K562 (cell line): ENCODE measurements around the gene SLAIN2. TPM values are rescaled to one million over a fixed set of nuclear protein-coding genes. Genes with fewer than 3 reads are reported as not detected.

Experiments
- ATAC-seq: fragments of 200-7000 bp; cut with Tn5 transposase; 3 replicates; pipeline ENCODE4 v1.9.1; 2020; ENCODE audit warnings: moderate library complexity
- BruUV-seq: library from RNA; stranded (reverse); fragments of 400-500 nt; replicated peaks from 2 replicates; lab custom pipeline; 2021; lab: Mats Ljungman, UMichigan
- CTCF ChIA-PET: fragments of 300-600 bp; formaldehyde crosslinking; extraction: SDS; loops from one replicate; lab custom pipeline; 2021; ENCODE audit warnings: low intra/inter-chr PET ratio; lab: Yijun Ruan, JAX
- POLR2A ChIA-PET: fragments of 300-600, 350-650 bp; sonication (Branson Sonifier 250); formaldehyde crosslinking; extraction: SDS; loops from one replicate; lab custom pipeline; 2021; ENCODE audit warnings: antibody characterized with exemption, inconsistent platforms; lab: Yijun Ruan, JAX
- DNase-seq, 4 experiments: peaks; one replicate each; pipeline versions ENCODE4 v3.0.0 to v3.0.0-alpha.2; 2011 to 2018; ENCODE audit warnings: low spot score in 3 of 4, mixed read lengths in 3 of 4; ENCODE audit errors: extremely low read depth in 1 of 4
- FAIRE-seq: peaks from 2 replicates; lab custom pipeline; 2011; peaks lifted over from hg19 to GRCh38; lab: Jason Lieb, UNC
- H2AFZ ChIP-seq: 2 replicates; pipeline ENCODE4 v1.6.0; 2011; ENCODE audit warnings: low read depth, low read length, control low read depth, inconsistent platforms
- H3K27ac ChIP-seq: fragments of 200-600 bp; 3 replicates; pipeline ENCODE4 v1.8.0; 2011; ENCODE audit warnings: low read depth, mild to moderate bottlenecking, control low read depth, inconsistent platforms, low read length, moderate library complexity, mixed read lengths; ENCODE audit errors: extremely low read depth
- H3K27me3 ChIP-seq, 2 experiments: fragments of 300-600 bp in 1 of 2; 2 replicates in 1 of 2; 3 replicates in 1 of 2; pipeline versions ENCODE4 v1.6.0 to v1.8.0; 2011; ENCODE audit warnings: inconsistent platforms in 2 of 2, low read length in 2 of 2, mild to moderate bottlenecking in 1 of 2, mixed read lengths in 1 of 2, moderate library complexity in 1 of 2; ENCODE audit not compliant: control insufficient read depth in 2 of 2, insufficient read depth in 2 of 2
- H3K36me3 ChIP-seq: fragments of 300-600 bp; 3 replicates; pipeline ENCODE4 v1.8.0; 2011; ENCODE audit warnings: mild to moderate bottlenecking, low read length, inconsistent platforms; ENCODE audit not compliant: control insufficient read depth, insufficient read depth
- H3K4me1 ChIP-seq, 2 experiments: fragments of 200-600 bp in 1 of 2; replicated peaks in 1 of 2; 2 replicates in 1 of 2; 3 replicates in 1 of 2; pipeline versions ENCODE4 v1.5.1 to v1.8.0; 2011; ENCODE audit warnings: inconsistent platforms in 2 of 2, low read length in 2 of 2, mild to moderate bottlenecking in 1 of 2, mixed read lengths in 1 of 2, moderate library complexity in 1 of 2; ENCODE audit not compliant: control insufficient read depth in 2 of 2, insufficient read depth in 2 of 2
- H3K4me2 ChIP-seq: 2 replicates; pipeline ENCODE4 v1.6.1; 2011; ENCODE audit warnings: low read length, control low read depth, inconsistent platforms, mixed read lengths; ENCODE audit not compliant: insufficient read depth
- H3K4me3 ChIP-seq: fragments of 200-600 bp; sonication (generic), shearing (Covaris generic); 2 replicates; pipeline ENCODE4 v1.5.1; 2016; ENCODE audit warnings: control low read depth, inconsistent platforms
- H3K79me2 ChIP-seq: fragments of 200-600 bp; 3 replicates; pipeline ENCODE4 v1.8.0; 2011; ENCODE audit warnings: low read length, inconsistent platforms; ENCODE audit not compliant: control insufficient read depth, insufficient read depth
- H3K9ac ChIP-seq, 2 experiments: 2 replicates each; pipeline versions ENCODE4 v1.6.0 to v1.6.1; 2011; ENCODE audit warnings: low read depth in 2 of 2, low read length in 2 of 2, control low read depth in 1 of 2, inconsistent platforms in 1 of 2, mild to moderate bottlenecking in 1 of 2, mixed read lengths in 1 of 2; ENCODE audit not compliant: insufficient read depth in 1 of 2
- H3K9me1 ChIP-seq: one replicate; pipeline ENCODE4 v1.6.0; 2011; ENCODE audit warnings: inconsistent platforms, mild to moderate bottlenecking, low read length, moderate library complexity; ENCODE audit not compliant: control insufficient read depth, insufficient read depth
- H3K9me3 ChIP-seq: replicated peaks from 2 replicates; pipeline ENCODE4 v1.5.1; 2011; ENCODE audit warnings: low read depth, low read length, inconsistent platforms; ENCODE audit not compliant: control insufficient read depth, insufficient read depth
- H4K20me1 ChIP-seq: replicated peaks from 2 replicates; pipeline ENCODE4 v1.6.1; 2011; ENCODE audit warnings: low read length, inconsistent platforms, mixed read lengths; ENCODE audit not compliant: control insufficient read depth, insufficient read depth
- FOXA3 ChIP-seq, 2 experiments: fragments of 450-650 bp in 1 of 2; sonication (generic) in 1 of 2; formaldehyde crosslinking; IDR thresholded peaks in 1 of 2; conservative IDR thresholded peaks in 1 of 2; 2 replicates each; pipeline versions ENCODE4 v1.4.0 to v1.8.0; 2020 to 2022; ENCODE audit warnings: mild to moderate bottlenecking in 2 of 2, missing genetic modification reagents in 1 of 2
- LARP7 ChIP-seq: fragments of 450-650 bp; IDR thresholded peaks from 2 replicates; pipeline ENCODE4 v1.6.1; 2016
- SMARCB1 ChIP-seq: IDR thresholded peaks from 2 replicates; pipeline ENCODE4 v1.6.1; 2011; ENCODE audit warnings: improper control_type of control experiment, low read depth; ENCODE audit not compliant: insufficient read length
- SRF ChIP-seq, 2 experiments: fragments of 250-450, 450-650 bp in 1 of 2; sonication (Bioruptor Pico) in 1 of 2; sonication (generic) in 1 of 2; formaldehyde crosslinking; IDR thresholded peaks; 2 replicates each; pipeline versions ENCODE4 v1.5.0 to v1.5.1; 2020 to 2022; ENCODE audit warnings: mild to moderate bottlenecking in 1 of 2, missing genetic modification reagents in 1 of 2
- ZBTB26 ChIP-seq: fragments of 450-650 bp; formaldehyde crosslinking; IDR thresholded peaks from 2 replicates; pipeline ENCODE4 v1.4.0; 2022; ENCODE audit warnings: missing genetic modification characterization
- ZC3H4 ChIP-seq: sonication (generic); formaldehyde crosslinking; IDR thresholded peaks from 2 replicates; pipeline ENCODE4 v1.9.0; 2021; ENCODE audit warnings: missing genetic modification reagents, borderline replicate concordance
- ZNF12 ChIP-seq: sonication (generic); formaldehyde crosslinking; IDR thresholded peaks from 2 replicates; pipeline ENCODE4 v1.4.0; 2020; ENCODE audit warnings: mild to moderate bottlenecking, missing genetic modification reagents
- ZNF253 ChIP-seq: fragments of 250-450 bp; sonication (Bioruptor Pico); conservative IDR thresholded peaks from 2 replicates; pipeline ENCODE4 v1.6.1; 2021; ENCODE audit warnings: mild to moderate bottlenecking
- ZNF695 ChIP-seq: fragments of 450-650 bp; formaldehyde crosslinking; IDR thresholded peaks from 2 replicates; pipeline ENCODE4 v1.4.0; 2020; ENCODE audit warnings: mild to moderate bottlenecking, moderate library complexity
- WGBS: fragments of 100-300 bp; shearing (Covaris generic); methylation state at CpG from one replicate; pipeline ENCODE4 v1.1.6; 2016; ENCODE audit warnings: low coverage, mixed read lengths; ENCODE audit not compliant: insufficient coverage; ENCODE audit errors: missing lambda C conversion rate; 5-methylcytosine and 5-hydroxymethylcytosine counted together
- in situ Hi-C: fragments of 300-500 bp; cut with MboI; formaldehyde crosslinking; loops from 4 replicates; pipeline ENCODE4 v1.15.0; 2018; ENCODE audit warnings: inconsistent platforms, mixed read lengths
- intact Hi-C: fragments of 100-400 bp; cut with micrococcal nuclease; formaldehyde crosslinking; loops from 2 replicates; pipeline ENCODE4 v1.14.2; 2022
- polyA plus RNA-seq, 8 experiments: library from polyadenylated mRNA; depleted of rRNA in 4 of 8; stranded (reverse) in 5 of 8; unstranded in 3 of 8; fragments of >200 nt; fragmentation: Nextera tagmentation in 2 of 8; fragmentation: Illumina TruSeq in 1 of 8; extraction: Ambion mirVana in 2 of 8; extraction: Trizol in 1 of 8; gene quantifications; 2 replicates each; pipeline versions ENCODE4 v1.2.1 to v1.2.3, GENCODE V29; 2011 to 2014; ENCODE audit warnings: inconsistent platforms in 1 of 8, missing spikeins in 1 of 8
- total RNA-seq, 7 experiments: library from RNA; depleted of rRNA in 6 of 7; stranded (reverse); fragments of >200 nt in 6 of 7; fragmentation: Illumina TruSeq in 2 of 7; extraction: Trizol in 2 of 7; gene quantifications; 2 replicates each; pipeline versions ENCODE4 v1.2.1 to v1.2.3, GENCODE V29; 2011 to 2021; ENCODE audit warnings: low replicate concordance in 1 of 7

Gene SLAIN2
- total and polyA plus RNA-seq, 9 of the 15 experiments (the other 6 are each of a cell fraction or from before 2014, with no cell fraction given) = 3.5 to 116 (median 35.0) TPM

GRCh38 chr4:48321312-48321711 is 20.0 kb upstream of the SLAIN2 start (continued):
- TF ChIP-seq ZBTB26 (no peak), SRF (CRISPR knock-in tag; IDR thresholded peaks at IDR 0.05) (no peak), ZNF253 (CRISPR knock-in tag) (no peak), SMARCB1 (no peak), FOXA3 (CRISPR knock-in tag; conservative IDR thresholded peaks at IDR 0.05 in 1 of 2, IDR thresholded peaks at IDR 0.05 in 1 of 2) (no peak), ZNF695 (CRISPR knock-in tag) (no peak), ZC3H4 (CRISPR knock-in tag) (no peak)

GRCh38 chr4:48322063-48322462 is 19.3 kb upstream of the SLAIN2 start:
- ATAC-seq (no peak), DNase-seq (no peak), FAIRE-seq (no peak)
- Histone ChIP-seq H4K20me1 (no peaks in the 10 kb centered on the region), H3K9me3 (no peaks in the 10 kb centered on the region), H3K27me3 (no peaks in the 10 kb centered on the region), H3K9ac (no peak overlapping the region), H3K36me3 (no peaks in the 10 kb centered on the region), H3K4me3 (no peak overlapping the region), H3K4me1 (peaks cover 0 to 9% of the 10 kb centered on the region in 2 experiments; a peak in 3 of 5 replicates), H3K27ac (no peak overlapping the region), H3K4me2 (no peak overlapping the region), H3K9me1 (no peaks in the 10 kb centered on the region), H3K79me2 (no peaks in the 10 kb centered on the region), H2AFZ (0 out of 2 replicates have a peak overlapping the region, but pooled peaks have one; percentile 85)
- TF ChIP-seq ZNF12 (CRISPR knock-in tag) (peak; percentile 95; the same call in 1 of the 2 replicates), LARP7 (no peak)
- no TSS peak for BruUV-seq
- 88% methylated on average over 2 of the region's 2 CpGs for WGBS
- in situ Hi-C loops (no loop called here), intact Hi-C loops (no loop called here)
- CTCF ChIA-PET = no interaction called here
- POLR2A ChIA-PET = interaction anchor here (0.6 to 1.4 kb wide), 2 partner anchors 11 to 153 kb away, joined by 3 read pairs; no protein-coding TSS in a partner anchor
